Stimulated activated CD8-positive, alpha-beta memory T cell treated with anti-CD3 and anti-CD28 coated beads, Interleukin-7, amount 100 ng/mL, for 1 hour (primary cell): Measurements from ENCODE around the gene SSC5D.
"Not testable (repeated sequence)": the region's sequence is repeated elsewhere in the genome, so short reads cannot be mapped to it uniquely, and the experiment has no call there.

ENCODE experiments used
- DNase-seq, 2 donors: peaks; one replicate each; pipeline ENCODE4 v3.0.0-alpha.2; 2020; ENCODE audit warnings: low read depth in 2 of 2

Gene SSC5D

GRCh38 chr19:55503502-55504251 lies 15.4 kb downstream of the SSC5D start:
- peak; percentile 83 to 92 for DNase-seq

GRCh38 chr19:55504252-55504603 lies 16.0 kb downstream of the SSC5D start:
- DNase-seq = no peak

GRCh38 chr19:55504981-55505380 lies 16.7 kb downstream of the SSC5D start:
- DNase-seq = no peak

- no peak for DNase-seq
These were observed 19.9 kb downstream of the SSC5D start for GRCh38 chr19:55508120-55508519.

GRCh38 chr19:55516878-55517620 lies 28.8 kb downstream of the SSC5D start:
- DNase-seq = peak; percentile 80 to 87

GRCh38 chr19:55519451-55520311 lies 31.4 kb downstream of the SSC5D start:
- no peak for DNase-seq

GRCh38 chr19:55520691-55521292 lies 32.6 kb downstream of the SSC5D start:
- DNase-seq = no peak

GRCh38 chr19:55525289-55526101 lies 37.3 kb downstream of the SSC5D start:
- no peak for DNase-seq

GRCh38 chr19:55526216-55527196 lies 38.3 kb downstream of the SSC5D start:
- DNase-seq = no peak

GRCh38 chr19:55527197-55528029 lies 39.2 kb downstream of the SSC5D start:
- no peak for DNase-seq

GRCh38 chr19:55528030-55528803 lies 40.0 kb downstream of the SSC5D start:
- no peak for DNase-seq

- no peak for DNase-seq
These were observed 41.5 kb downstream of the SSC5D start for GRCh38 chr19:55529636-55530234.

GRCh38 chr19:55530996-55531395 lies 42.8 kb downstream of the SSC5D start:
- DNase-seq = no peak

GRCh38 chr19:55534280-55534679 lies 46.0 kb downstream of the SSC5D start:
- DNase-seq = not testable (repeated sequence)

GRCh38 chr19:55535173-55535964 lies 47.1 kb downstream of the SSC5D start:
- DNase-seq = no peak

- DNase-seq = no peak
These were observed 47.7 kb downstream of the SSC5D start for GRCh38 chr19:55535965-55536350.

- DNase-seq = no peak
These were observed 48.1 kb downstream of the SSC5D start for GRCh38 chr19:55536366-55536765.
